Middle frontal gyrus (tissue), 1 donor: ENCODE results near the gene IFNLR1.
"Not testable (repeated sequence)": the region's sequence is repeated elsewhere in the genome, so short reads cannot be mapped to it uniquely, and the experiment has no call there.

Source experiments
- DNase-seq: peaks from one replicate; pipeline ENCODE4 v3.0.0-alpha.2; 2015; ENCODE audit warnings: low spot score; ENCODE audit errors: extremely low spot score

Gene IFNLR1

DNA sequence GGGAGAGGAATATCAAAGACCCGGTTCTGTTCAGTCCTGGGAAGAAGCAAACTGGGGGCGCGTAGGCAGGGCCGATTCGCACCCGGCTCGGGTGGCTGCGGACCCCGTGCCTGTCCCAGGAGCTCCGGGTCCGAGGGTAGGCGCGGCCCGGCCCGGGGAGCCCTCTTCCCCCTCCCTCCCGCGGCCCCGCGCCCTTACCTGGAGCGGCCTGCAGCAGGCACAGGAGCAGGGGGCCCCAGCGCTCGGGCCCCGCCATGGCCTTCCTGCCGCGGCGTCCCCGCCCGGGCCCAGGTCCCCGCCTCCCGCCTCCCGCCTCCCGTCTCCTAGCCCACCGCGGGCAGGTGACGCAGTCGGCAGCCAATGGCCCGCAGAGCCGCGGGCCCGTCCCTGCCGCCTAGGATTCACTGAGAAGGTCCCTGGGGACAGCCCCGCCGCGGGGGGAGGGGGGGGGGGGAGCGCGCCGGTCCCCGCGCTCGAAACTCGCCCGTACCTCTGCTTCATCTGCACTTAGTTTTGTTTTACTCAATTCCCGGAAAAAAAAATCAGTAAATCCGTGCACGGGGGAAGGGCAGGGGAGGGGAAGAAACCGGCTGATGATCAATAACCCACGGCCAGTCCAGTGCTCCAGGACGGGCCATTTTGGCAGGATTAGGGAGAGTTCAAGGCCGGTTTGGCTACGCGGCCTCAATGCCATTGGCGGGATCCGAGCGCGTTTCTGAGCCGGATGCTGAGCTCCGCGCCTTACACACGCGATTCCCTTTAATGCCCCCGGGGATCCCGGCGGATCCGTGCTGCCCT is at the start of gene IFNLR1:
IFNLR1 (minus strand) TSS at position 297 of the 798 bp plus-strand sequence; CDS start at position 256, 41 bp downstream.
- DNase-seq: no peak

- no peak for DNase-seq
Measured at GRCh38 chr1:24235921-24236788, 49.1 kb upstream of the IFNLR1 start.

DNA sequence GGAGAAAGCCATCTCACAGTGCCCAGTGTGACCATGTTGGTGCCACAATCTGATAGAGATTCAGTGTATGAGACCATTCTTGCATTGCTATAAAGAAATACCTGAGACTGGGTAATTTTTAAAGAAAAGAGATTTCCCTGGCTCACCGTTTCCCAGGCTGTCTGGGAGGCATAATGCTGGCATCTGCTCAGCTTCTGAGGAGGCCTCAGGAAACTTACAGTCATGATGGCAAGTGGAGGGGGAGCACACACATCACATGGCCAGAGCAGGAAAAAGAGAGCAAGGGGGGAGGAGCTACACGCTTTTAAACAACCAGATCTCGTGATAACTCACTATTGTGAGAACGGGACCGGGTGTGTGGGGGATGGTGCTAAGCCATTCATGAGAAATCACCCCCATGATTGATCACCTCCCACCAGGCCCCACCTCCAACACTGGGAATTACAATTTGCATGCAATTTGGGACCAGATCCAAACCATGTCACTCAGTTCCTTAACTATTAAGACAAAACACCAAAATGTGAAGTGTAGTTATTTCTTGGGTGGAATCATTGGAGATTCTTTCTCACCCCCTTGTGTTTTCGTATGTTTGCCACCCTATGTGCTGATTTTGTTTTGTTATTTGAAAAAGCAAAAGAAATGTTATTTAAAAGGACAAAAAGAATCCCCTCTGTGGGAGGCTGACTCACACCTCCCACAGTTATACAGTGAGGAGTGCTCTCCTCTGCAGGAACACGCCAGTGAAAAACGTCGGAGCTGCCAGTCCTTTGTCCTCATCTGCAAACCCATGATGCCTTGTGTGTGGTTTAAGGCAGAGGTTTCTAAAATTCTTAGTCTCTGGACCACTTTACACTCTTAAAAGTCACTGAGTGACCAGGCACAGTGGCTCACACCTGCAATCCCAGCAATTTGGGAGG is 46.9 kb upstream of the IFNLR1 start:
- DNase-seq: no peak

DNA sequence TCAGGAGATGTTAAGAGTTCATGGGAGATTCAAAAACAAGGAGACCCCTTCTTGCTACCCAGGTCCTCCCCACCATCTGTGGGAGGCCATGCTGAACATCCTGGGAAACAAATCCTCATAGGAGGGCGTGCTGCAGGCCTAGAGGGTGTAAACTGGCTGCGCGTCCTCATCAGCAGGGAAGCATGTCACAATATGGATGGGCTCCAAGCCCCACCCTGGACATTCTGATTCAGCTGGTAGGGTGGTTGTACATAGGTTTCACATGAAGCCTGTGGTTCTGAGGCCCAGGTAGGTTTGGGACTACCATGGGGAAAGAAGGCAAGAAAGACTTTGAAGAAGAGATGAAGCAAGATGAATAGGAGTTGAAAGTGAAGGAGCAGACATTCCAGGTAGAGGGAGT is 44.6 kb upstream of the IFNLR1 start:
- DNase-seq: no peak

DNA sequence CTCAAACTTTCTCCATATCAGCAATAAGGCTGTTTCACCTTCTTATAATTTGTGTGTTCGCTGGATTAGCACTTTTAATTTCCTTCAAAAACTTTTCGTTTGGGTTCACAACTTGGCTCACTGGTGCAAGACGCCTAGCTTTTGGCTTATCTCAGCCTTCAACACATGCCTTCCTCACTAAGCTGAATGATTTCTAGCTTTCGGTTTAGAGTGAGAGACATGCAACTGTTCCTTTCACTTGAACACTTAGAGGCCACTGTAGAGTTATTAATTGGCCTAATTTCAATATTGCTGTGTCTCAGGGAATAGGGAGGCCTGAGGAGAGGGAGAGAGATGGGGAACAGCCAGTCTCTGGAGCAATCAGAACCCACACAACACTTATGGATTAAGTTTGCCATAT is 41.2 kb upstream of the IFNLR1 start:
- DNase-seq: no peak

DNA sequence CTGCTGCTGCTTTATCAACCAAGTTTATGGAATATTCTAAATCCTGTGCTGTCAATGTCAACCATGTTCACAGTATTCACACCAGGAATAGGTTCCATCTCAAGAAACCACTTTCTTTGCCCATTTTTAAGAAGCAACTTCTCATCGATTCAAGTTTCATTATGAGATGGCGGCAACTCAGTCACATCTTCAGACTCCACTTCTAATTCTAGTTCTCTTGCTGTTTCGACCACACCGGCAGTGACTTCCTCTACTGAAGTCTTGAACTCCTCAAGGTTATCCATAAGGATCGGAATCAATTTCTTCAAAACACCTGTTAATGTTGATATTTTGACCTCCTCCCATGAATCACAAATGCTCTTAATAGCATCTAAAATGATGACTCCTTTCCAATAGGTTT is 39.7 kb upstream of the IFNLR1 start:
- DNase-seq: no peak

DNA sequence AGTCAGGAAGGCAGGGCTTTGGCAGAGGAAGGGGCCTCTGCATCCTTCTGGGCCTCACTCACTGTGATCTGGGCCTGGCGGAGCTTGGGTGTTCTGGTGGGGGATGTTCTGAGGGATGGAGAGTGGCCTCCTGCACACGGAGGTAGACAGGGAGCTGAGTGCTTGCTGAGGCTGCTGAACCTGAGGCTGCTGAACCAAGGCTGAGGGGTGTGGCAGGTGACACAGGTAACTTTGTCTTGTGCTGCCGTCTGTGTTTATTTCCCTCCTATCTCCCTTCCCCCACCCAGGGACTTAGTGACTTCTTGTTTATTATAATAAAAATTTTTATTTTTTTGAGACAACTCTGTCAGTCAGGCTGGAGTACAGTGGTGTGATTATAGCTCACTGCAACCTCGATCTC is 37.7 kb upstream of the IFNLR1 start:
- DNase-seq: no peak

DNA sequence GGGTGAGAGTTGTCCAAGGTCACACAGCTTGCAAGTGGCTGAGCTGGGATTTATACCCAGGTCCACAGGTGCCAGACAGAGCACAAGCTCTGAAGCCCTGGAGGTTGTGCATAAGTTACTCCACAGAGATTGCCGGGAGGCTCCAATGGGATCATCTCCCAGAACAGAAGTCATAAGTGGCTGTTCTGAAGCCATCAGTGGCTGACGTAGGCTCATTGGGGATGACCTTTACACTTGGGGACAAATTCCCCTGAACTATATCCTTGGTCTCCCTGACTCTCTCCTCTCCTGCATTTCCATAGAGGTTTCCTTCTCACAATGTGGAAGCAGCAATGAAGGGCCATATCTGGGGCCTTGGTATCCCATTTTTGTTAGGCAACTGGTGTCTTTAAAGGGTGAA is 37.0 kb upstream of the IFNLR1 start:
- DNase-seq: no peak

DNA sequence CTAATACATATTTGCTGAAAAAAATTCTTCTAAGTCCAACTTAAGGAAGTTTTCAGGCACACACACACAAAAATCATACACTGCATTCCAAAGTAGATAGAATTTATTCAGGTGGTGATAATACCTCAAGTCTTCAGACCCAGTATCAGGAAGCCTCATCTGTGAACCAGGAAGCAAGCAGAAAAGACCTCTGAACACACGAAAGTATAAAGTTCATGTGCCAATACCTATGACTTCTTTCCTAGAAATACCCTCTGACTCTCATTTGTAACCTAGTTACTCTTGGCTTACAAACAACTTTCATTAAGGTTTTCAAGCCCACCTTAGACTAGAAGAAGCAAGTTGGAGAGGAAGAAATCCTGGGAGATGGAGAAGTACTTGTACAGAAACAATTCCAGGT is 35.7 kb upstream of the IFNLR1 start:
- DNase-seq: no peak

- no peak for DNase-seq
Measured at GRCh38 chr1:24222008-24222605, 35.0 kb upstream of the IFNLR1 start.

DNA sequence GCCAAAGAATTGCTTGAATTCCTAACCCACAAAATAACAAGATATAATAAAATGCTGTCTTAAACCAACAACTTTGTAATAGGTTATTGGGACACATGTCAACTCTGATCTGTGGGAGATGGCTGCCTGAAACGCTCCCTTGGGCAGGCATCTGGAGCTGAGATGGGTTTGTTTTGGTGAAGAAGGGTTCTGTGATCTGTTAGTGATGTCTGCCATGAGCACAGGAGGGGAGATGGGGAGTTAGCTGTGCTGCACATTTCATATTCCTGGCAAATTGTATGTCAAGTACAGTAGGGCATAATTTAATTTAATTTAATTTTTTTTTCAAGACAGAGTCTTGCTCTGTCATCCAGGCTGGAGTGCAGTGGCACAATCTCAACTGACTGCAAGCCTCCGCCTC is 34.2 kb upstream of the IFNLR1 start:
- DNase-seq: no peak

- no peak for DNase-seq
Measured at GRCh38 chr1:24216276-24217074, 29.4 kb upstream of the IFNLR1 start.

DNA sequence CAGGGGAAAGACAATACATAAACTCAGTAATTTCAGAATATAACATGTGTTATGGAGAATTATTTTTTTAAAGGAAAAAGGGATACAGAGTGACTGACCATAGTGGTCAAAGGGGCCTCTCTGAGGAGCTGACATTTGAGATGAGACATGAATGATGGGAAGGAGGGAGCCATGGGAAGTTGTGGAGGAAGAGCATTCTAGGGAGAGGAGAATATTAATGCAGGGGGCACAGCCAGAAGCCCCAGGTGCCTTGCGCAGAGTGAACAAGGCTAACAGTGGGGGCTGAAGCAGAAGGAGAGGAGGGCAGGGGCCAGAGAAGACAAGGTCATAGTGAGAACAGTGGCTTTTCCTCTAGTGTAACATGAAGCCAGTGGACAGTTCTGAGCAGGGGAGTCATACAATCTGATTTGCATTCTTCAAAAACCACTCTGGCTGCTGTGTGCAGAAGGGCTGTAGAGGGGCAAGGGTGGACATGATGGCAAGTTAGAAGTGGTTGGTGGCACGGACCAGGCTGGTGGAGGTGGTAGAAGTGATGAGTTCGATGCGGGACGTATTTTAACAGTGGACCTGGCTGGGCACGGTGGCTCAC is 28.2 kb upstream of the IFNLR1 start:
- no peak for DNase-seq

- DNase-seq: no peak
Measured at GRCh38 chr1:24212376-24212775, 25.3 kb upstream of the IFNLR1 start.

DNA sequence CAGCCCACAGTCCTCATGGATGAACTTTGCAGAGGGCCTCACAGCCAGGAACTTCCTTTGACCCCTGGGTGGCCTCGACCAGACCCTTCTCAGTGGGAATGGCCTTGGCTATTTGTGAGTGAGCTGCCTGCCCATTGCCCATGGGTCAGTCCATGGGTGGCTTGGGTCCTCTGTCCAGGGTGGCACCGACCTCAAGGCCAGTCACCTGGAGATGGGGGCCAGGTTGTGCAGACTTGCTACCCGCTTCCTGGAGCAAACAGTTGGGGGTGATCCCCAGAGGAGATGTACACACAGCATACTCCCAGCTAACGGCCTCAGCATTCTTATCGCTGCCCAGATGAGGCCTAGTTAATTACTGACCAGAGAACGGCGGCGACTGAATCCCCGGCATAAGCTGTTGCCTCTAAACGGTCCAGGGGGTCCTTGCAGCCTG is 23.1 kb upstream of the IFNLR1 start:
- no peak for DNase-seq

DNA sequence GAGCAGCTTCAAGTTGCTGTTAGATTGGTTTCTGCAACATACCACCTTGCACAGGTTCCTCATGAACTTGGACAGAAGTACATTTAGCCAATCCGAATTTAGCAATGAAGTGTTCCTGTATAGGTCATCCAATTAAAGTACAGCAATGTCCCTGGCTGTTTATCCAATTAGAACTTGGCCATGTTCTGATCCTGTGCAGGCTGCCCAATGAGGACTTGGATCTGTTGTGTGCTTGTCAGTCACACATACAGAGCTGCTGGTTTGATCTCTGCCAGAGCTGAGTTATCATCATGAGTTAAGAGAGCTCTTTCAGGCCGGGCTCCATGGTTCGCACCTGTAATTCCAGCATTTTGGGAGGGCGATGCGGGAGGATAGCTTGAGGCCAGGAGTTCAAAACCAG is 22.0 kb upstream of the IFNLR1 start:
- DNase-seq: no peak

GRCh38 chr1:24207709-24208108 is 20.6 kb upstream of the IFNLR1 start:
- no peak for DNase-seq

GRCh38 chr1:24207395-24207687 is 20.3 kb upstream of the IFNLR1 start:
- not testable (repeated sequence) for DNase-seq

GRCh38 chr1:24206516-24207394 is 19.7 kb upstream of the IFNLR1 start:
- no peak for DNase-seq
